ENCODE results near the gene TSSK2.

Gene TSSK2

DNA sequence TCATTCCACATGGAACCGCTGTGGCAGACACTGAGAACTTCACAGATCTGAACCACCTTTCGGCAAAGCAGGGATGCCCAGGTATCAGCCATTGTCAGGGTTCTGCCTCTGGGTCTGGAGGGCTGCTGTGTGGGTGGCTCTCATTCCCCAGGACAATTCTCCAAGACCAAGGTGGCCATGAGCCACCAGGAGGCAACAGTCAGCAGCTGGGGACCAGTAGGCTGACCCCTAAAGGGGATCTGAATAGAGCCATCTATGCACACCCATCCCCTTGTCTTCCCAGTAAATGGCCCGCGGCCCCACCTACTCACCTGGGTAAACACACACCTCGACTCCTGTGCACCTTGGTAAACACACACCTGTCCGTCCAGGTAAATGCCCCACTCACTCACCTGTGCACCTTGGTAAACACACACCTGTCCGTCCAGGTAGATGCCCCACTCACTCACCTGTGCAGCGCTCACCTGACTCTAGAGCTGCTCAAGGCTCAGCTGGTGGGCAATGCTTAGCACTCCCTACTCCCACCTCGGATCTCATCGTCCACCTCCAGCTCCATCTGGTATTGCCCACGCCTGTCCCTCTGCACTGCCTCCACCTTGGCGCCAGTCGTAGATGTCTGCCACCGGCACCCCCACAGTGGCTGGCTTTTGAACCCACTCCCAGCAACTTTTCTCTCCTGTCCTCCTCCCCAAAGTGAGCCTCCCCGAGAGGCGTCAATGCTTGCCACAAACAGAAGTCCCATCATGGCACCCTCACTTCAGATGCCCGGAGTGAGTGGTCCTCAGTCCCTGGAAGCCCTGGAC is 37.2 kb downstream of the TSSK2 start:
- DNase-seq (ENCODE audit: low read depth in 1 of 2, low spot score in 1 of 2): no peak

DNA sequence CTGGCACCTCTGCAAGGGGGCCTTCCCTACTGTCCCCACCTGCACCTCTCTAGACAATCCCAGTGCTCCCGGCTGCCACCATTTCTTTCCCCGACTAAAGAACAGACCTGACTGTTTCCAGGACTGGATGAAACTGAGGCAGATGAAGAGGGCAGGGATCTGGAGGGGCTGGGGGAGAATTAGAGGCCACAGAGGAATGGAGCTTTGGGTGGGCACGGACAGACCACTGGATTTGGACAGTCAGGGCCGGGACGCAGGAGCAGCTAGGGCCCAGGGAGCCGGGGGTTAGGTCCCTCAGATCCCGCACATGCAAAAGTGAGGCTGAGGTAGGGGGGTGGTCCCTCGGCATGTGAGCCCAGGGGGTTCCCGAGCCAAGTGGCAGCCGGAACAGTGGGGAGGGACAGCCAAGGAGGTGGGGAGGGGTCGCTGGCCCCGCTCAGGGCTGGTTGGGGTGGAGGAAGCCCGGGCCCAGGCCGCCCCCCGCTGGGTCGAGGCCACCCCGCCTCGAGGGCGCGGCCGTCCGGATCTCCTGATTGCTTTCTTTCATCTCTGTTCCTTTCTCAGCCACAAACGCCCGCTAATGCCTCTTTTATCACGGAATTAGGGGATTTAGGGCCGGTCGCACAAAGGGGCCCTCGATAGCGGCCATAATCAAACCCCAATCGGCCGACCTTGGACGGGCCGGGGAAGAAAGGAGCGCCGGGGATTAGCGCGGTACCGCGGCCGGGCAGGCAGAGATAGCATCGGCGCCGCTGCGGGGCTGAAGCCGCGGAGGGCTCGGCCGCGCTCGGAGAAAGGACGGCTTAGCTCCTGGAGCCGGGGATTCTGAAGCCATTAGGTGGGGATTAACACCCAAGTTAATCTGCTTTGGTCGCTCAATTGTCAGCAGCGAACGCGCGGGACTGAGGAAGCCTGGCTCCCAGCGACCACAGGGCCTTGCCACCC is 38.2 kb downstream of the TSSK2 start:
- DNase-seq (ENCODE audit: low read depth in 1 of 2, low spot score in 1 of 2): no peak

DNA sequence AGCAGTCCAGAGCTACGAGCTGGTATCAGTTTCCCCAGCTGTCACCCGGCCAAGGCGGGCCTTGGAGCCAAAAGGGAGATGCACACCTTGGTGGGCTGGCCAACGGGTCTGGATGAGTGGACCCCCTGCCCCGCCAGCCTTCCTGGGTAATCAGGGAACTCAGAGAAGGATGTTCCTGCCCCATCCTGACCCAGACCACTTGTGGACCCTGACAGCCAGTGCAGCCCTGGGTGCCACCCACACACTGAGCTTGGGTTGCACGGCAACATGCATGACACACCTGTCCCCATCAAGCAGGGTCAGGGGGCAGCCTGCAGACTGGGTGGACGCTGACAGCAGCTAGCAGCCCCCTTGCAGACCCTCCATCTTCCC is 38.8 kb downstream of the TSSK2 start:
- DNase-seq (ENCODE audit: low read depth in 1 of 2, low spot score in 1 of 2): no peak

DNA sequence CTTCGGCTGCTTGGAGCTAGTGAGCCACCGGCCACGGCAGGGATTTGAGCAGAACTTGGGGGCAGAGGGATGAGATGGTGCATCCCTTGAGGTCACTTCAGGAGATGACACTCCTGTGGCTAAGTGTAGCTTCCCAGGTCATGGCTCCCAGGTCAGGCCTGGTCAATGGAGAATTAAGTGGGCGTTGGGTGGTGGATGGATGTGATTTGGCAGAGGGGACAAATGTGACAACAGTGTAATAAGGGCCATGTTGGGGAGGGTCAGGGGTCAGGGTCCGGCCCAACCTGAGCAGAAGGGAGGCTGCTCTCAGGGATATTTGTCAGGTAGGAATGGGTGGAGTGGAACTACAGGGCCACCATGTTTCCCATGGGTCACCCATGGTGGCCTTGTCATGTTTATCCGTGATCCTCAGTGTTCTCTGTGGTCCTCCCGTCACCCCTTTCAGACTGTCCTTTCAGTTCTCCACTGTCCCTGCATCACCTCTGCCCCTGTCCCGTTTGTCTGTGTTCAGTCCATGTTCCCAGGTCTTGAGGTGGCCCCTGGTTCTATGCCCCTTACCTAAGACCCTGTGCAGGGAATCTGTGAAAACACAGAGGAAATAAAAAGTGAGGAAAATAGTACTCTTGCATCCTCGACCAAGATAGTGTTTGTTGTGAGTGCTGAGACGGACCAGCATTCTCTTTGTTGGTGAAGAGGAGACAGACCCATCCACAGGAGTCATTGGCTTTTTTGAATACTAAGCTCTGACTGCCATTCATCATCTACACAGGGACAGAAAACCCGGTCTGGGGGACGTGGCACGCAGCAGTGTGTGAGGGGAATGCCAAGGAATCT is 41.3 kb downstream of the TSSK2 start:
- DNase-seq (ENCODE audit: low read depth in 1 of 2, low spot score in 1 of 2): no peak

DNA sequence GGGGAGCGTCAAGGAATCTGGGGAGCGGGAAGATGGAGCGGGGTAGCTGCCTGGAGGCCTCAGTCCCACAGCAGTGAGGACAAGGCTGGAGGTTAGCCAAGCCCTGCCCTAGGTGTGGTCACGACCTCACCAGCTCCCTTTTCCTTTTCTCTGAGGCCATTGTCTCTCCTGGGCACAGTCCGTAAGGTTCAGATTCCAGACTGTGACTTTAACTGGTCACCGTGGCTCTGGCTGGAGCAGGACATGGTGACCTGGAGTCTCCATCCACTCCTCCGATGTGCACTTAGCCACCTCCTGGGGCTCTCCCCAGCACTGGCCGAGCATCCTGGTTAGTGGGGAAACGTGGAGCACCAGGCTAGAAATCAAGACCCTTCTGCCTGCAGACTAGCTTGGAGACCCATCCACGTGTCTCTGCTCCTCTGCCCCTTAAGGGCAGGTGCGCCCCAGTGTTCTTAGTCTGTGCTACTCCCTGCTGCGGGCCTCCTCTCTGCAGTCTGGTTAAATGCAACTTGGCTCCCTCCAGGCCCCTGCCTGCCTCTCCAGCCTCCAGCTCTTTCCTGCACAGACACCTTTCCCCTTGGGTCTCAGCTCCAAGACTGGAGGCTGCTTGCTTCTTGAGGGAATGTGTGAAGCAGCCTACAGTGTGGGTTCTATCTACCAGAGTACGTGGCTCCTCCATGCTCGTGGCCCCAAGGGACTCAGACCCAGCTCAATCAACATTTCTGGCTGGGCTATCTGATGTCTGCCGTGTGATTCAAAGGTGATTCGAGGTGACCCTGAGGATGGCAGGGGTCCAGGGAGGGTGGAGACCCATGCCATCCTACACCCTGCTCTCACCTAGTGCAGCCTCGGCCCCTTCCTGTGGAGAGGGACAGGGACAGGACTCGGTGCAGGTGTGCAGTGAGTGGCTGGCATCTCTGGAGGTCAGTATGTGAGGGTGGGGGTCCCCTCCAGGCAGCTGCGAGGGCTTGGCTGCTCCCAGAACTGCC is 42.2 kb downstream of the TSSK2 start:
- DNase-seq (ENCODE audit: low read depth in 1 of 2, low spot score in 1 of 2): no peak

DNA sequence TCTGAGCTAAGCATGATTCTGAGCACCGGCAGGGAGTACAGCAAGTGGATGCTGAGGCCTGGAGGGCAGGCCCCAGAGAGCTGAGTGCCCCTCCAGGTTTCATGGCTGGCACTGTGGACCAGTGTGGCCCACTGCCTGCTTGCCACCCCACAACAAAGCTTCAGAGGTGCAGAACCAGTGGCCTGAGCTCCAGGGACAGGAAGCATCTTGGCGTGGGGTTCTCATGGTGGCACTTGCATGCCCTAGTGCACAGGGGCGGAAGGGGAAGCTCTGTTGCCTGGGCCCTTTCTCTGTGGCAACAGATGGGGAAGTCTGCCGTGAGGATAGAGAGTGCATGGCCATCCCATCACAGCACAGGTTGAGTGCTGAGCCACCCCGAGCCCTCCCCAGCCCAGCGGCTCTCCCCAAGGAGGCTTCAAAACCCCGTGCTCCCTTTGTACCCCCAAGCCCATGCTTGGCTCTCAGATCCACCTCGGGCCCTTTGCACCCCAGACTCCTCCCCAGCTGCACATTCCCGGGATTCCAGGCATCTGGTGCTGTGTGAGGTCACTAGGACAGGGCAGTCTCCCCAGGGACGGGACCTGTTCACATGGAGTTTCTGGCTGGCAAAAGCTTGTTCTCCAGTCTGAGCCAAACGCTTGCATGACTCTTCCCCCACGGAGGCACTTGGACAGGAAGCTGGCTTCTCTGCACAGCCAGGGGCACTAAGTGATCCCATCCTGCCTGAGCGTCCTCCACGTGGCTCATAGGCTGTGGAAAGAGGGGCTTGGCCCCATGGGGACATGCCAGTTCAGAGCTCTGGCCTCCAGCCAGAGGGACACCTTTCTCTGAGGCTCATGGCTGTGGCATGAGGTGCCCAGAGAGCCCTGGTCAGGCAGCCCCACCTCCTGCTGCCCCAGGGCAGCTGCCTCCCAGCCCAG is 43.3 kb downstream of the TSSK2 start:
- no peak for DNase-seq (ENCODE audit: low read depth in 1 of 2, low spot score in 1 of 2)

DNA sequence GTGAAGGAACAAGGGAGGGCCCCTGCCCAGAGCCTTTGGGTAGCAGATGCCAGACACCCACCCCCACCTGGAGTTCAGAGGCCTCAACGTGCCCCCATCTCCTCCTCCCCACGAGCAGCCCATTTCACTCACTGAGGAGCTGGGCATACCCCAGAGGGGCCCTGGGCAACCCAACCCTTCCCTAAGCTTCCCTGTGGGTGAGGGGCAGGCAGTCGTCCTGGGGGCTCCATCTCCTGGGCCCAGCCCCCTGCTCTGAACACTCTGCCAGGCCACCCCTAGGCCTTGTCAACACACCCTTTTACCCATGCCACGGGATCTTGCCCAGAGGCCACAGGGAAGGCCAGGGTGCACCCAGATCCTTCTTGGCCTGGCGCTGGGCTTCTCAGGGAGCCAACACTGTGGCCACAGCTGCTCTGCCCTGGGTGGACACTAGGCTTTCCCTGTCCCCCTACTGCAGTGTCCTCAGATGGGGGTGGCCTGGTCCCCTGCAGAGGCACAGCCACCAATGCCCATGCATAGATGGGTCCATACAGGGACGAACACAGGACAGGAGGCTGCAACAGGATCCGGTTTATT is 44.0 kb downstream of the TSSK2 start:
- DNase-seq (ENCODE audit: low read depth in 1 of 2, low spot score in 1 of 2): no peak

DNA sequence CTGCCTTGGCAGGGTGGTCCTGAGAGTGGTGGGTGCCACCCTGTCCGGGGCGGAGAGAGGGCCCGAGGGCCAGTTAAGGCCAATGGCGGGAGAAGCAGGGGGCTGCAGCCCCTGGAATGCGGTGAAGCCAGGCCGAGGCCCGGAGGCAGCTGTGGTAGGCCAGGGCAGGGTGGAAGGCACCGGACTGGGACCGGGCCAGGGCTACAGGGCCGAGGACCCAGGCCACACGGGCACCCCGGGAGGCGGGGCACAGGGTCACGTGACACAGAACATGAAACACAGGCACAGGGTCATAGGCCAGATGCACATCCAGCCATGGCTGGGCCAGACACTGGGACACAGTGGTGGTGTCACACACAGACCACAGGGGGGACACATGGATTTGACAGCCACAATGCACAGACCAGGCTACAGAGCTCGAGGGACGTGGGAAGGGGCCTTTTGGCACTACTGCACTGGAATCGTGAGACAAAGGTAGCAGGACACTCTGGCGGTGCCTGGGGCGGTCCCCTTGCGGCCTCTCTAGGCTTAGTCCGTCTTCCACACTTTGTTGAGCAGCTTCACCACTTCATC is 44.6 kb downstream of the TSSK2 start:
- no peak for DNase-seq (ENCODE audit: low read depth in 1 of 2, low spot score in 1 of 2)

DNA sequence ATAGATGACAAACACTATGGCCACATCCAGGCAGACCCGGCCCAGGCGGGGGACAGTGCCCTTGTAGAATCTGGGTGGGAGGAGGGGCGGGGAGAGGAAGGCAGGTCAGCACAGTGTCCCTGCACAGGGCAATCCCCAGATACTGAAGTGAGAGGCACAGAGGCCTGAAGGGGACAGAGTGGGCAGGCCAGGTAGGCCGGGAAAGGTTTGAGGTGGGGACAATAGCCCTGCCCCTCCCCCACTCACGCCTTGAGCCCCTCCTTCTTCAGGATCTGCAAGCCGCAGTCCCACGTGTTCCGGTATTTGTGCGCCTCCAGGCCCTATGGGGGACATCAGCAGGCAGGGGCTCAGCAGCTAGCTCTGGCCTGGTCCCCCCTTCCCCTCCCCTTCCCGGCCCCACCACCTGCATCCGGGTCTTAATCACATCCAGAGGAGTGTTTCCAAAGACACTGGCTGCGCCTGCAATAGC is 45.1 kb downstream of the TSSK2 start:
- DNase-seq (ENCODE audit: low read depth in 1 of 2, low spot score in 1 of 2): no peak

DNA sequence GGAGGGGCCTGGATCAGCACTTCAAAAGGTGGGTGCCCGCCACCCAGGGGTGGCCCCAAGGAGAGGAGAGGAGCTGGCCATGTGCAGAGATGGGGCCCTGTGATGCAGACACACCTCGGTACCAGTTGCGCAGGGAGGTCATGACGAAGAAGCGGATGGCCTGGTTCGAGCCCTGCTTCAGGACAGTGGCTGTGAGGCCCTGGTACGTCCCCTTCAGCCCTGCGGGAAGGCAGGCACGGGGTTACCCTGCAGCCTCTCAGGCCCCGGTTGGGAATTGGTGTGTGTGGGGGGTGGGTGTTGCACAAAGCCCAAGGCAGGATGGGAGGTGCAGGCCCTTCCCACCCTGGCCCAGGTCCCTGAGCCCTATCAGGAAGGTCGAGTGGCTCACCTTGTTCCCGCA is 45.6 kb downstream of the TSSK2 start:
- DNase-seq (ENCODE audit: low read depth in 1 of 2, low spot score in 1 of 2): no peak

DNA sequence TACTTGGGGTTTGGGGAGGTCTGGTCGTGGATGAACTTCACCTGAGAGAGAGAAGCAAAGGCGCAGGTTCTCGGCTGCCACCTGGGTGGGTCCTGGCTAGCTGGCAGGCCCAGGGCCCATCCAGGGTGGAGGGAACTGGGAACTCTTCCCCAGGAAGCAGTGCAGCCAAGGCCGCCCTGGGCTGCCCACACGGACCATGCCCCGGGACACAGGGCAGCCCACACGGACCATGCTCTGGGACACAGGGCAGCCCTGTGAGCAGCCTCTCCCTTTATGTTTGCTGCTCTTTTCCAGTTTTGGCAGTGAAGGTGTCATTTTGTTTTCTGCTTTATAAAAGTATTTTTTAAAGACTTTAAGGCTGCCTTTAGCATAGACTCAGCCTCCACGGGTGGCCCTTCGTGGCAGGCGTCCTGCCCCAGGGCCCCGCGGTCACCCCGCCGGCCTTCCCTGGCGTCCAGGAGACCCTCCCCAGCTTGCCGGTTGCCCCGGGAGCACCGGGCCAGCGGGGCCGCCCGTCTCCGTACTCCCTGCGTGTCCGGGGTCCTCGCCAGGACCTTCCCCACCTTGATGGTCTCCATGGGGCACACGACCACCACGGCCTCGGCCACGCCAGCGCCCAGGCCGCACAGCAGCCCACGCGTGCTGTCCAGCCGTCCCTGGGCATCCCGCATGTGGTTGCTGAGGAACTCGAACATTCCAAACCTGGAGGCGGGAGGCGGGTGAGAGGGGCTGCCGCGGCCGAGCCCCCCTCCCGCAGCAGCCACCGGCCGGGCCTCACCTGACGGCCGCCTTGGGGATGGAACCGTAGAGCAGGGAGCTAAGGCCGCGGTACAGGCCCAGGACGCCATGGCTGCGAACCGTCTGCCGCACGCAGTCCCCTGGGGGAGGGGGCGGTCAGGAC is 46.3 kb downstream of the TSSK2 start:
- no peak for DNase-seq (ENCODE audit: low read depth in 1 of 2, low spot score in 1 of 2)

DNA sequence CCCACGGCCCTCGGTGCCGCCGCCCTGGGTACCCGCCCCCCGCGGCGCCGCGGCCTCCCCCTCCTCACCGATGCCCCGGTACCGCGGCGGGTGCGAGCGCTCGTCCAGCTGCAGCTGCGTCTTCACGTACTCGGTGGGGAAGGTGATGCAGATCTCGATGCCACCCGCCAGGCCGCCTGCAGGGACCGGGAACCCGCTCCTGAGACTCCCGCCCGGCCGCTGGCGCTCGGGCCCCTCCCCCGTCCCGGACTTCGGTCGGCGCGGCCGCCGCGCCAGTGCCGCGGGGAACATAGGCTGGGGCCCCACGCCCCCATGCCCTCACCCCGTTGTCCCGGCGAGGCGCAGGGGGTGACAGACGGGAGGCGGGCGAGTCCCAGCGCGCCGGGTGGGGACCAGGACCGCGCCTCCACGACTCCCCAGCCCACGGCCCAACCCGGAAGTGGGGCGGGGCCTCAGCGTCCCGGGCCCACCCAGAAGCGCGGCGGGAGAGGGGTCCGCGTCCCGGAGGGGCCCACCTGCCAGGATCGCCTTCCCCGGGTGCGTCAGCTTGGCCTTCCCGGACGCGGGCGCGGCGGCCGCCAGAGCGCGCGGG is 47.1 kb downstream of the TSSK2 start:
- peak in 1 of 2 donors; percentile 48 for DNase-seq (ENCODE audit: low read depth in 1 of 2, low spot score in 1 of 2)

DNA sequence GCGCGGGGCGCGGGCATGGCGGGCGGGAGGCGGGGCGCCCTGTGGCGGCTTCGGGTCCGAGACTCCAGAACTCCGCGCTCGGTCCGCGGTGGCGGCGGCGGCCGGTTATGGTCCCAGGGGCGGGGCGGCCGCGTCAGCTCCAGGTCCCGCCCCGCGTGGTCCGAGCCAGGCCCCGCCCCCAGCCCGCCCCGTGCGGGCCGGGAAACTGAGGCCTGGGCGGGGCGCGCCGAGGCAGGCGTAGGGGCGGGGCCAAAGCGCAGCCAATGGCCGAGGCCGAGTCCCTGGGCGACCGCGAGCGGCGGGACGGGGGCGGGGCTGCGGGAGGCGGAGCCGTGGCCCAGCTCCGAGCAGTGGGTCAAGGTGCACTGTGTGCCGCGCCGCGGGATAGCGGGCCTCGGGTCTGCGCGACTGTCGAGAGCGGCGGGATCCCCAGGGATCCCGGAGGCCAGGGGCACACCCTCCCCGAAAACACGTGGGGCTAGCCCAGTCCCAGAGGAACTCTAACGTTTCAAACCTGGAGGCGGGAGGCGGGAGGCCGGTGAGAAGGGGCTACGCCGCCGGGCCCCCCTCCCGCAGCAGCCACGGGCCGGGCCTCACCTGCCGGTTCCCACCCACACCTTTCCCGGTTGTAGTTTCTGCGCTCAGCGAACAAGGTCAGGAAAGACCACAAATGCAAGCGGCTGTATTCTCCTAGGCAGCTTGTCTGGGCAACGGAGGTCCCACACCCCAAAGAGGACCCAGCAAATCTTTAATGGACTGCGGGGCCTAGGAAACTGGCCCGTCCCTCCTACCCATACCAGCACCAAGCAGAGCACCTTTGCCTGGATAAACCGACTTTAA is 47.8 kb downstream of the TSSK2 start, which contains the start of gene SLC25A1:
Gene SLC25A1 (minus strand): TSS at position 80 of the 840 bp plus-strand sequence. CDS start 63 bp downstream, at position 17.
- DNase-seq (ENCODE audit: low read depth in 1 of 2, low spot score in 1 of 2): peak; percentile 51 to 79

DNA sequence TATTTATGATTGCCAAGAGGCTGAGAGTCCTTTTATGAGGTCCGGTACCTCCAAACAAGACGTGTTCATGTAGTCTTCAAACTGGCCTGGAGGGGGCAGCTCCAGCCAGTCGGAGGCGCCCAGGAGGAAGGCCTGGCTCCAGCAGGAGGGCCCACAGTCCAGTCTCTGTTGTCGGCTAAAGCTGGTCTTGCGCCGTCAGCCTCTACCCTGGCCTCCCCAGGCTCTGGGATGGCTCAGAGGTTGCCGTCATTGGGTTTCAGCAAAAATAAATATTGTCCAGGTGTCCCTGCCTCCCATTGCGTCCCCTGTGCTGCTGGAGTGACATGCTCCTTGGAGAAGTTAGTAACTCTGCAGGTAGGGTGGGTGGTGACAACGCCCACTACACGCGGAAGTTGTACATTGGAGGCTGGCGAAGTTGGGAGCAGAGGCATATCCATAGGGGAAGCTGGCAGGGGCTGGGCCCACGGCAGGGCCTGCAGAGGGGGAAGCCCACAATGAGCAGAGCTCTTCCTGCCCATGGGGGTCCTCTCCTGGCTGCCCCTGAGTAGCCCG is 48.5 kb downstream of the TSSK2 start:
- no peak for DNase-seq (ENCODE audit: low read depth in 1 of 2, low spot score in 1 of 2)

DNA sequence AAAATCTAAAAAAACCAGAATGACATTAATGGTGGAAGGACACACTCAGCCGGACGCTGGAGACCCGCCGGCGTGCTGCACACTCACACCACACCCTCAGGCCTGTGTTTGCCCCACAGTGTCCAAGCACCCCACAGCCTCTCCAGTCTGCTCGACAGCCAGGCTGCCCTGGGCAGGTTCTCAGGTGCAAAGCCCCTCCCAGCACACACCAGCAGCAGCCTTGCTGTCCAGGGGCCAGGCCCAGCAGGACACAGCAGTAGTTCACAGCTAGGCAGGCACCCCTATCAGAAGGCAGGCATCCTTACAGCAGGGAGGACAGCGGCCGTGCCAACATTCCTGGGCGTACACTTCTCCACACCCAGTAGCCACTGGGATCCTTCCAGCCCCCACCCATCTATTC is 49.1 kb downstream of the TSSK2 start:
- DNase-seq (ENCODE audit: low read depth in 1 of 2, low spot score in 1 of 2): no peak
